Nephron progenitor cell (in vitro differentiated cells): ENCODE measurements around the gene PLXDC1.
"Not testable (repeated sequence)": the region's sequence is repeated elsewhere in the genome, so short reads cannot be mapped to it uniquely, and the experiment has no call there.

Source experiments
- DNase-seq: peaks from one replicate; pipeline ENCODE4 v3.0.0; 2021
- H3K27ac Mint-ChIP-seq: 2 replicates; pipeline ENCODE4 v1.8.0; 2021; ENCODE audit warnings: mild to moderate bottlenecking, moderate library complexity, mixed read lengths
- H3K27me3 Mint-ChIP-seq: 2 replicates; pipeline ENCODE4 v1.8.0; 2021; ENCODE audit warnings: mild to moderate bottlenecking, low read depth, mixed read lengths; ENCODE audit not compliant: poor library complexity
- H3K36me3 Mint-ChIP-seq: 2 replicates; pipeline ENCODE4 v1.8.0; 2021; ENCODE audit warnings: low read depth, mixed read lengths
- H3K4me1 Mint-ChIP-seq: 2 replicates; pipeline ENCODE4 v1.8.0; 2021; ENCODE audit warnings: mixed read lengths
- H3K4me3 Mint-ChIP-seq: 2 replicates; pipeline ENCODE4 v1.8.0; 2021; ENCODE audit warnings: mild to moderate bottlenecking, moderate library complexity, mixed read lengths
- H3K9me3 Mint-ChIP-seq: 2 replicates; pipeline ENCODE4 v1.8.0; 2021; ENCODE audit warnings: mild to moderate bottlenecking, moderate library complexity, mixed read lengths
- CTCF ChIP-seq: fragments of 200-600 bp; sonication (generic); IDR thresholded peaks from 2 replicates; pipeline ENCODE4 v1.5.0; 2021; ENCODE audit warnings: antibody characterized with exemption

Gene PLXDC1

DNA sequence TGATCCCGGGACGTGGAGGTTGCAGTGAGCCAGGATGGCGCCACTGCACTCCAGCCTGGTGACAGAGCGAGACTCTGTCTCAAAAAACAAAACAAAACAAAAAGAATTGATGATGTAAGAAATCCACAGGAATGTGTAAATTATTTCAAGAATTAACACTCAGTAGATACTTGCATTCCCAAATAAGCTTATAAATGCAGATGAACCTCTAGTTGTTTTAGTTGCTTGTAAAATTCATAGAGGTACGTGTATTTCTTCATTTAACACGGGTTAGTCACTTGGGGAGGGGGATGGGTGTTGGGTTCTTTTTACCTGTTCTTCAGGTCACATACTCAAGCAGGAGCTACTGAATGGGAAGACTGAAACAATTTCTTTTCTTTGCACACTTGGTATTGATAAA lies 128.5 kb downstream of the PLXDC1 start:
- peaks cover 18% of the 10 kb centered on the region for H3K9me3 Mint-ChIP-seq
- no peak overlapping the region for H3K27ac Mint-ChIP-seq
- H3K27me3 Mint-ChIP-seq = peaks cover 49% of the 10 kb centered on the region
- DNase-seq = no peak
- H3K4me3 Mint-ChIP-seq = no peak overlapping the region
- TF ChIP-seq CTCF = no peak
- H3K4me1 Mint-ChIP-seq = peaks cover 22% of the 10 kb centered on the region
- no peaks in the 10 kb centered on the region for H3K36me3 Mint-ChIP-seq

- not testable (repeated sequence) for H3K27ac Mint-ChIP-seq, H3K36me3 Mint-ChIP-seq, H3K4me3 Mint-ChIP-seq, DNase-seq
- H3K27me3 Mint-ChIP-seq = peaks cover 23% of the 10 kb centered on the region
- H3K9me3 Mint-ChIP-seq = peaks cover 18% of the 10 kb centered on the region
- peaks cover 11% of the 10 kb centered on the region for H3K4me1 Mint-ChIP-seq
Observed at GRCh38 chr17:39020037-39020436, 131.4 kb downstream of the PLXDC1 start.

DNA sequence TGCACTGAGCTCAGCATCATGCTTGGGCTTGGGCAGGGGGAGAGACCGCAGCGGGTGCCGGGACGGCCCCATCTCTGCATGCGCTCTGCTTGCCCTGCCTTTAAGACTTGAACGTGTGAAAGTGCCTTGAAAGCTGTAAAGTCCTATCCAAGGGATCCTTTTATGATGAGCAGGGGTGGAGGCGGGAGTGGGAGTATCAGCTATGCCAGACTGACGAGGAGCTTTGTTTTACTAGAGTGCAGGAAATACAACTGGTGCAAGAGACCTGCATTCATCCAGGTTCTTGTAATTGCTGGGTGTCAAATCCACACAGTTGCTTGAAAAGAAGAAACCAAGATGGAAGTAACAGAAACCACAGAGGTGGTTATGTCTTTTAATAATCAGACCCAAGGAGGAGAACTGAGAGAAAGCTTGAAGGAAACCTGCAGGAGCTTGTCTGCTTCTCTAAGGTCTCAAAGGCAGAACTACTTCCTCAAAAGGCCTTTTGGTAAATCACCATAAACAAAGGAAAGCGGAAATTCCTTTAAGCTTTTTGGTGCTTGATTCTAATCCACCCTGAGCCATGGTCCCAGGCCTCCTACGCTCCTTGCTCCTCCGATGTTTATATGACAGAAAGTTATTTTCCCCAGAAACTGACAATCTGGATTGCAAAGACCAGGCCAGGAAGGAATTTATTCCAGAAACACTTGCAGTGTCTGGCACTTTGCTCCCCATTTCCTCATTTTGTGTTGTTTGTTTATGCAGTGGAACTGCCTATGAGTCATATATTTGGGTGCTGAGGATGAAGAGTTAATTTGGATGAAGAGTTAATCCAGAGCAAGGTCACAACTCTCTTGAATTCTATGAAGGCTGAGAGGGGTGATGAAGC lies 132.9 kb downstream of the PLXDC1 start:
- no peak for DNase-seq
- H3K9me3 Mint-ChIP-seq = peaks cover 18% of the 10 kb centered on the region
- TF ChIP-seq CTCF = no peak
- peaks cover 16% of the 10 kb centered on the region for H3K27me3 Mint-ChIP-seq
- H3K4me3 Mint-ChIP-seq = no peak overlapping the region
- no peaks in the 10 kb centered on the region for H3K36me3 Mint-ChIP-seq
- peaks cover 19% of the 10 kb centered on the region for H3K4me1 Mint-ChIP-seq
- H3K27ac Mint-ChIP-seq = peak overlapping the region; percentile 57

GRCh38 chr17:39016193-39017153 lies 135.0 kb downstream of the PLXDC1 start:
- Mint-ChIP-seq H3K9me3 (peaks cover 25% of the 10 kb centered on the region), H3K36me3 (no peaks in the 10 kb centered on the region), H3K4me1 (peaks cover 19% of the 10 kb centered on the region), H3K27me3 (peaks cover 20% of the 10 kb centered on the region), H3K27ac (peak overlapping the region; percentile 29), H3K4me3 (no peak overlapping the region)
- DNase-seq = no peak
- no peak for TF ChIP-seq CTCF

GRCh38 chr17:39015546-39015935 lies 135.9 kb downstream of the PLXDC1 start:
- no peaks in the 10 kb centered on the region for H3K36me3 Mint-ChIP-seq

More at GRCh38 chr17:39015546-39015935, 135.9 kb downstream of the PLXDC1 start:
- peaks cover 19% of the 10 kb centered on the region for H3K4me1 Mint-ChIP-seq
- no peak overlapping the region for H3K27ac Mint-ChIP-seq
- DNase-seq = no peak
- no peak overlapping the region for H3K4me3 Mint-ChIP-seq
- no peak for TF ChIP-seq CTCF
- peaks cover 25% of the 10 kb centered on the region for H3K9me3 Mint-ChIP-seq
- H3K27me3 Mint-ChIP-seq = peaks cover 21% of the 10 kb centered on the region
